Measurements from ENCODE around the gene KLHDC1.

The KLHDC1 gene

DNA sequence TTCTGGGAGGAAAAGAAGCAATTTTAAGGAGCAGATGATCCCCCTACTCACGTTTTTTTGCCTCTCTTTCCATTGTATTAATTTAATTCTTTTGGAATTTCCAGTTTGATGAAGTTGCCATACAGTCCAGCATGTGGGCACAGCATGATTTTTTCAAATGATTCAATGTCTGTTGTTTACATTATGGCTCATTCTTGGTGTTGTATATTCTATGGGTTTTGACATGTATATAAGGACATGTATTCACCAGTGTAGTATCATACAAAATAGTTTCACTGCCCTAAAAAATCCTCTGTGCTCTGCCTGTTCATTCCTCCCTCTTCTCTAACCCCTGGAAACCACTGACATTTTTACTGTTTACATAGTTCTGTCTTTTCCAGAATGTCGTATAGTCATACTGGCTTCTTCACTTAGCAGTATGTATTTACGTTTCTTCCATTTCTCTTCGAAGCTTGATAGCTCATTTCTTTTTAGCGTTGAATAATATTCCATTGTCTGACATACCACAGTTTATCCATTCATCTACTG, 61.7 kb downstream of the KLHDC1 start:
- no peak for TF ChIP-seq MYC (IDR thresholded peaks at IDR 0.05; ENCODE audit: low read depth, low read length)
- TF ChIP-seq, protein P1, sequence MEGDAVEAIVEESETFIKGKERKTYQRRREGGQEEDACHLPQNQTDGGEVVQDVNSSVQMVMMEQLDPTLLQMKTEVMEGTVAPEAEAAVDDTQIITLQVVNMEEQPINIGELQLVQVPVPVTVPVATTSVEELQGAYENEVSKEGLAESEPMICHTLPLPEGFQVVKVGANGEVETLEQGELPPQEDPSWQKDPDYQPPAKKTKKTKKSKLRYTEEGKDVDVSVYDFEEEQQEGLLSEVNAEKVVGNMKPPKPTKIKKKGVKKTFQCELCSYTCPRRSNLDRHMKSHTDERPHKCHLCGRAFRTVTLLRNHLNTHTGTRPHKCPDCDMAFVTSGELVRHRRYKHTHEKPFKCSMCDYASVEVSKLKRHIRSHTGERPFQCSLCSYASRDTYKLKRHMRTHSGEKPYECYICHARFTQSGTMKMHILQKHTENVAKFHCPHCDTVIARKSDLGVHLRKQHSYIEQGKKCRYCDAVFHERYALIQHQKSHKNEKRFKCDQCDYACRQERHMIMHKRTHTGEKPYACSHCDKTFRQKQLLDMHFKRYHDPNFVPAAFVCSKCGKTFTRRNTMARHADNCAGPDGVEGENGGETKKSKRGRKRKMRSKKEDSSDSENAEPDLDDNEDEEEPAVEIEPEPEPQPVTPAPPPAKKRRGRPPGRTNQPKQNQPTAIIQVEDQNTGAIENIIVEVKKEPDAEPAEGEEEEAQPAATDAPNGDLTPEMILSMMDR (IDR thresholded peaks at IDR 0.05; ENCODE audit: low read depth, low read length), result no peak
- TF ChIP-seq, protein P2, sequence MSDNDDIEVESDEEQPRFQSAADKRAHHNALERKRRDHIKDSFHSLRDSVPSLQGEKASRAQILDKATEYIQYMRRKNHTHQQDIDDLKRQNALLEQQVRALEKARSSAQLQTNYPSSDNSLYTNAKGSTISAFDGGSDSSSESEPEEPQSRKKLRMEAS (IDR thresholded peaks at IDR 0.05; ENCODE audit: low read depth, low read length), result no peak
- no peak for TF ChIP-seq POLR2A (IDR thresholded peaks at IDR 0.05; ENCODE audit: extremely low read depth, insufficient read length)
- no peak overlapping the region for H3K4me3 ChIP-seq (ENCODE audit: low read depth, low read length)

GRCh38 chr14:49755378-49755777, 62.5 kb downstream of the KLHDC1 start:
- TF ChIP-seq POLR2A (IDR thresholded peaks at IDR 0.05; ENCODE audit: extremely low read depth, insufficient read length) (no peak), MYC (IDR thresholded peaks at IDR 0.05; ENCODE audit: low read depth, low read length) (no peak)
- TF ChIP-seq, protein P2 (IDR thresholded peaks at IDR 0.05; ENCODE audit: low read depth, low read length), result no peak
- TF ChIP-seq, protein P1 (IDR thresholded peaks at IDR 0.05; ENCODE audit: low read depth, low read length), result no peak
- H3K4me3 ChIP-seq (ENCODE audit: low read depth, low read length), result no peak overlapping the region
- DNase-seq (ENCODE audit: low read depth), result no peak

More for the DNA sequence above, 61.7 kb downstream of the KLHDC1 start:
- DNase-seq (ENCODE audit: low read depth), result no peak

GRCh38 chr14:49761839-49762551, 69.1 kb downstream of the KLHDC1 start:
- DNase-seq (ENCODE audit: low read depth), result no peak
- no peak overlapping the region for H3K4me3 ChIP-seq (ENCODE audit: low read depth, low read length)
- TF ChIP-seq, protein P2 (IDR thresholded peaks at IDR 0.05; ENCODE audit: low read depth, low read length), result no peak
- TF ChIP-seq MYC (IDR thresholded peaks at IDR 0.05; ENCODE audit: low read depth, low read length), result no peak
- TF ChIP-seq, protein P1 (IDR thresholded peaks at IDR 0.05; ENCODE audit: low read depth, low read length), result no peak
- TF ChIP-seq POLR2A (IDR thresholded peaks at IDR 0.05; ENCODE audit: extremely low read depth, insufficient read length), result no peak

DNA sequence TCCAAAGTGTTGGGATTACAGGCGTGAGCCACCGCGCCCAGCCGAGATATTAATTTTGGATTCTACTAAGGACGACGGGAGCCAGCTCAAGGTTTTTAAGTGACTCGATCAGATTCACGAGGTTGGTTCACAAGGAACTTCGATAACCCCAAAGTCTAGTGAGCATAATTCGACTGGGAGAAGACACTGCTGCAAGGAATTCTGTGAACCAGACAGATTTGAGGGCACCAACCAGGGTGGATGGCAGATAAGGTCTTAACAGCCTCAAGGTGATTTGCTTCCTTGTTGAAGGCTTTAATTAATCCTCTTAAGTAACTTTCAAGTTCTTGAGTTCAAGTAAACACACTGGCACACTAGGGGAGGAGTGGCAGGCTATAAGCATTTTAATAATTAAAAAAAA, 73.9 kb downstream of the KLHDC1 start:
- TF ChIP-seq, protein P2 (IDR thresholded peaks at IDR 0.05; ENCODE audit: low read depth, low read length), result no peak
- TF ChIP-seq MYC (IDR thresholded peaks at IDR 0.05; ENCODE audit: low read depth, low read length), result no peak
- TF ChIP-seq, protein P1 (IDR thresholded peaks at IDR 0.05; ENCODE audit: low read depth, low read length), result no peak
- peak overlapping the region; percentile 68 for H3K4me3 ChIP-seq (ENCODE audit: low read depth, low read length)
- DNase-seq (ENCODE audit: low read depth), result peak; percentile 23

GRCh38 chr14:49767270-49767570, 74.3 kb downstream of the KLHDC1 start:
- no peak for TF ChIP-seq POLR2A (IDR thresholded peaks at IDR 0.05; ENCODE audit: extremely low read depth, insufficient read length)
- TF ChIP-seq, protein P1 (IDR thresholded peaks at IDR 0.05; ENCODE audit: low read depth, low read length), result no peak
- TF ChIP-seq, protein P2 (IDR thresholded peaks at IDR 0.05; ENCODE audit: low read depth, low read length), result no peak
- no peak for TF ChIP-seq MYC (IDR thresholded peaks at IDR 0.05; ENCODE audit: low read depth, low read length)
- peak overlapping the region; percentile 68 for H3K4me3 ChIP-seq (ENCODE audit: low read depth, low read length)
- no peak for DNase-seq (ENCODE audit: low read depth)

All from NB4 (cell line).